Activated T-cell treated with anti-CD3 and anti-CD28 coated beads, Interleukin-2, amount 50 U/mL, for 4 hours (primary cell): ENCODE data around the gene PLA2R1. TPM values are rescaled to one million over a fixed set of nuclear protein-coding genes. Genes with fewer than 3 reads are reported as not detected.

Experiments
- ATAC-seq, 2 donors: fragments of 200-7000 bp; cut with Tn5 transposase; one replicate each; pipeline ENCODE4 v1.10.0; 2021
- DNase-seq: peaks from one replicate; pipeline ENCODE4 v3.0.0-alpha.2; 2020
- H3K27me3 Mint-ChIP-seq: one replicate; pipeline ENCODE4 v1.8.0; 2021; ENCODE audit warnings: low read depth, mixed read lengths
- H3K36me3 Mint-ChIP-seq: one replicate; pipeline ENCODE4 v1.8.0; 2022; ENCODE audit warnings: mixed read lengths; ENCODE audit not compliant: insufficient read depth
- H3K4me1 Mint-ChIP-seq: one replicate; pipeline ENCODE4 v1.8.0; 2021; ENCODE audit warnings: low read depth, mixed read lengths
- H3K4me3 Mint-ChIP-seq: one replicate; pipeline ENCODE4 v1.8.0; 2021; ENCODE audit warnings: mild to moderate bottlenecking, moderate library complexity, mixed read lengths
- H3K9me3 Mint-ChIP-seq: one replicate; pipeline ENCODE4 v1.8.0; 2021; ENCODE audit warnings: mixed read lengths
- total RNA-seq, 3 donors: library from RNA; stranded (reverse); gene quantifications; one replicate each; pipeline ENCODE4 v1.2.1, GENCODE V29; 2021

The PLA2R1 gene
- total RNA-seq, 3 donors from 2014 or later = 0.03 to 0.05 TPM; not detected in 1

GRCh38 chr2:159933727-159934049 is 128.7 kb downstream of the PLA2R1 start:
- H3K4me1 Mint-ChIP-seq = peaks cover 3% of the 10 kb centered on the region
- H3K9me3 Mint-ChIP-seq = no peaks in the 10 kb centered on the region
- ATAC-seq (no peak), DNase-seq (no peak)
- H3K4me3 Mint-ChIP-seq = no peak overlapping the region
- H3K36me3 Mint-ChIP-seq = no peaks in the 10 kb centered on the region
- peaks cover 3% of the 10 kb centered on the region for H3K27me3 Mint-ChIP-seq

- no peaks in the 10 kb centered on the region for H3K36me3 Mint-ChIP-seq
- peaks cover 3% of the 10 kb centered on the region for H3K27me3 Mint-ChIP-seq
- H3K4me3 Mint-ChIP-seq = no peak overlapping the region
- no peaks in the 10 kb centered on the region for H3K9me3 Mint-ChIP-seq
- ATAC-seq (no peak), DNase-seq (no peak)
- H3K4me1 Mint-ChIP-seq = peaks cover 3% of the 10 kb centered on the region
These were observed 129.2 kb downstream of the PLA2R1 start for GRCh38 chr2:159933040-159933726.

- DNase-seq (no peak), ATAC-seq (no peak)
- Mint-ChIP-seq H3K27me3 (peaks cover 6% of the 10 kb centered on the region), H3K4me3 (no peak overlapping the region), H3K4me1 (peaks cover 8% of the 10 kb centered on the region), H3K36me3 (no peaks in the 10 kb centered on the region), H3K9me3 (no peaks in the 10 kb centered on the region)
These were observed 135.7 kb downstream of the PLA2R1 start for GRCh38 chr2:159926695-159927094.

- ATAC-seq = no peak
- Mint-ChIP-seq H3K36me3 (no peaks in the 10 kb centered on the region), H3K4me3 (no peak overlapping the region), H3K9me3 (no peaks in the 10 kb centered on the region), H3K27me3 (peaks cover 6% of the 10 kb centered on the region), H3K4me1 (peaks cover 14% of the 10 kb centered on the region)
- DNase-seq = no peak
These were observed 136.4 kb downstream of the PLA2R1 start for GRCh38 chr2:159925975-159926374.

- DNase-seq (no peak), ATAC-seq (no peak)
- peaks cover 9% of the 10 kb centered on the region for H3K27me3 Mint-ChIP-seq
- H3K4me3 Mint-ChIP-seq = no peak overlapping the region
- peaks cover 17% of the 10 kb centered on the region for H3K4me1 Mint-ChIP-seq
- no peaks in the 10 kb centered on the region for H3K9me3 Mint-ChIP-seq
- H3K36me3 Mint-ChIP-seq = no peaks in the 10 kb centered on the region
These were observed 139.9 kb downstream of the PLA2R1 start for GRCh38 chr2:159922563-159922962.

- peaks cover 17% of the 10 kb centered on the region for H3K4me1 Mint-ChIP-seq
- no peaks in the 10 kb centered on the region for H3K9me3 Mint-ChIP-seq
- H3K4me3 Mint-ChIP-seq = no peak overlapping the region
- DNase-seq (peak; percentile 66), ATAC-seq (peak; percentile 75 to 76)
- H3K27me3 Mint-ChIP-seq = peaks cover 9% of the 10 kb centered on the region
- H3K36me3 Mint-ChIP-seq = no peaks in the 10 kb centered on the region
These were observed 140.5 kb downstream of the PLA2R1 start for GRCh38 chr2:159921752-159922404.

GRCh38 chr2:159916511-159916910 is 145.9 kb downstream of the PLA2R1 start:
- DNase-seq = no peak

GRCh38 chr2:159913900-159914299 is 148.5 kb downstream of the PLA2R1 start:
- no peaks in the 10 kb centered on the region for H3K36me3 Mint-ChIP-seq
- peaks cover 2% of the 10 kb centered on the region for H3K4me1 Mint-ChIP-seq
- DNase-seq = no peak
- H3K27me3 Mint-ChIP-seq = peaks cover 6% of the 10 kb centered on the region
- no peaks in the 10 kb centered on the region for H3K9me3 Mint-ChIP-seq
- ATAC-seq = peak in 1 of 2 donors; percentile 34
- no peak overlapping the region for H3K4me3 Mint-ChIP-seq

More at GRCh38 chr2:159916511-159916910, 145.9 kb downstream of the PLA2R1 start:
- no peak for ATAC-seq
- Mint-ChIP-seq H3K4me1 (peaks cover 7% of the 10 kb centered on the region), H3K9me3 (no peaks in the 10 kb centered on the region), H3K4me3 (no peak overlapping the region), H3K36me3 (no peaks in the 10 kb centered on the region), H3K27me3 (peaks cover 7% of the 10 kb centered on the region)

- H3K27me3 Mint-ChIP-seq = peaks cover 2% of the 10 kb centered on the region
These were observed 149.8 kb downstream of the PLA2R1 start for GRCh38 chr2:159912580-159912979.

GRCh38 chr2:159910951-159911350 is 151.5 kb downstream of the PLA2R1 start:
- Mint-ChIP-seq H3K4me3 (no peak overlapping the region), H3K27me3 (peaks cover 2% of the 10 kb centered on the region), H3K9me3 (no peaks in the 10 kb centered on the region), H3K36me3 (no peaks in the 10 kb centered on the region), H3K4me1 (peaks cover 9% of the 10 kb centered on the region)
- DNase-seq (no peak), ATAC-seq (no peak)

More at GRCh38 chr2:159912580-159912979, 149.8 kb downstream of the PLA2R1 start:
- Mint-ChIP-seq H3K36me3 (no peaks in the 10 kb centered on the region), H3K4me1 (peaks cover 9% of the 10 kb centered on the region), H3K9me3 (no peaks in the 10 kb centered on the region), H3K4me3 (no peak overlapping the region)
- DNase-seq = no peak
- no peak for ATAC-seq

GRCh38 chr2:159908623-159909022 is 153.8 kb downstream of the PLA2R1 start:
- no peaks in the 10 kb centered on the region for H3K36me3 Mint-ChIP-seq
- peak in 1 of 2 donors; percentile 23 for ATAC-seq
- H3K9me3 Mint-ChIP-seq = no peaks in the 10 kb centered on the region
- no peak for DNase-seq
- no peaks in the 10 kb centered on the region for H3K27me3 Mint-ChIP-seq
- no peak overlapping the region for H3K4me3 Mint-ChIP-seq
- H3K4me1 Mint-ChIP-seq = peaks cover 20% of the 10 kb centered on the region

- Mint-ChIP-seq H3K9me3 (no peaks in the 10 kb centered on the region), H3K36me3 (no peaks in the 10 kb centered on the region), H3K4me1 (peaks cover 28% of the 10 kb centered on the region), H3K27me3 (no peaks in the 10 kb centered on the region), H3K4me3 (no peak overlapping the region)
- ATAC-seq (no peak), DNase-seq (no peak)
These were observed 154.5 kb downstream of the PLA2R1 start for GRCh38 chr2:159907909-159908308.

- Mint-ChIP-seq H3K9me3 (no peaks in the 10 kb centered on the region), H3K4me3 (peak overlapping the region; percentile 62), H3K27me3 (no peaks in the 10 kb centered on the region), H3K4me1 (peaks cover 44% of the 10 kb centered on the region), H3K36me3 (peaks cover 10% of the 10 kb centered on the region)
- no peak for ATAC-seq
- DNase-seq = no peak
These were observed 156.3 kb downstream of the PLA2R1 start for GRCh38 chr2:159905926-159906714.

GRCh38 chr2:159904959-159905305 is 157.5 kb downstream of the PLA2R1 start:
- H3K9me3 Mint-ChIP-seq = no peaks in the 10 kb centered on the region
- ATAC-seq (no peak), DNase-seq (no peak)
- peak overlapping the region; percentile 91 for H3K4me3 Mint-ChIP-seq
- H3K4me1 Mint-ChIP-seq = peaks cover 54% of the 10 kb centered on the region
- H3K27me3 Mint-ChIP-seq = no peaks in the 10 kb centered on the region
- peaks cover 11% of the 10 kb centered on the region for H3K36me3 Mint-ChIP-seq
